ENCODE results near the gene ZSCAN20. TPM values are rescaled to one million over a fixed set of nuclear protein-coding genes. Genes with fewer than 3 reads are reported as not detected.

ZSCAN20 gene
- total RNA-seq, 8 experiments from 2014 or later: 5.0 to 12.2 (median 8.5) TPM

GRCh38 chr1:33455539-33456501 is 16.6 kb upstream of the ZSCAN20 start:
- ATAC-seq (replicated peaks in 6 of 8): peak; percentile 85 to 97 (median 95)
- Histone ChIP-seq H3K4me3 (no peak overlapping the region), H3K4me1 (replicated peaks in 1 of 2) (peaks cover 0 to 4% of the 10 kb centered on the region in 2 donors), H3K27ac (no peak overlapping the region)
- 11 to 60% (median 57%) methylated on average over 1 to 8 of the region's 8 CpGs; no CpG with 5 or more reads in 1 of the 10 experiments for WGBS, 10 experiments
- in situ Hi-C loops (cut with MboI; ENCODE audit: low pct_unique_long_range_greater_than_20kb in 2 of 9, low sequenced_read_pairs in 9 of 9, unreplicated experiment in 9 of 9): loop anchor here in 5 of 9 experiments (25.0 kb wide), 4 partner anchors 169 to 1044 kb away; partner anchors contain the start of gene AZIN2 (in 1 of the 5)

DNA sequence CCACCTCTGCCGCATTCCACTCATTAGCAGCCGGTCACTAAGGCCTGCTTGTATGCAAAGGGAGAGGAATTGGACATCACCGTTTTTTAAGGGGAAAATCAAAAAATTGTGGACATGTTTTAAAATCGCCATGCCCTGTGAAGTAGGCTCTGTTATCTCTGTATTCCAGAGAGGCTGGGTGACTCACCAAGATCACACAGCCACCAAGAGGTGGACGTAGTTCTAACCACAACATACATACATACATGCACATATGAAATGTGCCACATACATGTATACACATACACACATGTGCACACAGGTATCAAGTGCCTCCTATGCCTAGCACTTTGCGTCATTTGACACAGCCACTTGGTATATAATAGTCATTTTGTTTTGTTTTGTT is 16.0 kb upstream of the ZSCAN20 start:
- 0 to 100% (median 92%) methylated on average over 1 to 6 of the region's 6 CpGs; no CpG with 5 or more reads in 2 of the 10 experiments for WGBS, 10 experiments
- Histone ChIP-seq H3K27ac (no peak overlapping the region), H3K4me1 (replicated peaks in 1 of 2) (peaks cover 0 to 4% of the 10 kb centered on the region in 2 donors), H3K4me3 (no peak overlapping the region)
- in situ Hi-C loops (cut with MboI; ENCODE audit: low pct_unique_long_range_greater_than_20kb in 2 of 9, low sequenced_read_pairs in 9 of 9, unreplicated experiment in 9 of 9): loop anchor here in 5 of 9 experiments (25.0 kb wide), 4 partner anchors 169 to 1044 kb away; partner anchors contain the start of gene AZIN2 (in 1 of the 5)
- no peak for ATAC-seq (replicated peaks in 6 of 8)

- no peak overlapping the region for H3K4me3 ChIP-seq
- WGBS, 10 experiments: 14 to 94% (median 84%) methylated on average over 2 to 4 of the region's 4 CpGs; no CpG with 5 or more reads in 2 of the 10 experiments
- H3K27ac ChIP-seq: no peak overlapping the region
- ATAC-seq (replicated peaks in 6 of 8): no peak
- H3K4me1 ChIP-seq (replicated peaks in 1 of 2): no peaks in the 10 kb centered on the region
- in situ Hi-C loops (cut with MboI; ENCODE audit: low pct_unique_long_range_greater_than_20kb in 2 of 9, low sequenced_read_pairs in 9 of 9, unreplicated experiment in 9 of 9): loop anchor here in 5 of 9 experiments (25.0 kb wide), 4 partner anchors 172 to 1047 kb away; partner anchors contain the start of gene AZIN2 (in 1 of the 5)
Measured at GRCh38 chr1:33459691-33460090, 12.8 kb upstream of the ZSCAN20 start.

- WGBS, 10 experiments: 15 to 100% (median 89%) methylated on average over 1 to 3 of the region's 3 CpGs; no CpG with 5 or more reads in 1 of the 10 experiments
Measured at GRCh38 chr1:33460144-33460543, 12.3 kb upstream of the ZSCAN20 start.

GRCh38 chr1:33460947-33461629 is 11.4 kb upstream of the ZSCAN20 start:
- in situ Hi-C loops (cut with MboI; ENCODE audit: low pct_unique_long_range_greater_than_20kb in 2 of 9, low sequenced_read_pairs in 9 of 9, unreplicated experiment in 9 of 9): loop anchor here in 5 of 9 experiments (25.0 kb wide), 4 partner anchors 174 to 1049 kb away; partner anchors contain the start of gene AZIN2 (in 1 of the 5)
- Histone ChIP-seq H3K4me3 (no peak overlapping the region), H3K27ac (no peak overlapping the region), H3K4me1 (replicated peaks in 1 of 2) (no peaks in the 10 kb centered on the region)
- no peak for ATAC-seq (replicated peaks in 6 of 8)
- WGBS, 10 experiments: 67 to 100% (median 90%) methylated on average over 1 to 3 of the region's 4 CpGs; no CpG with 5 or more reads in 1 of the 10 experiments

More at GRCh38 chr1:33460144-33460543, 12.3 kb upstream of the ZSCAN20 start:
- Histone ChIP-seq H3K4me1 (replicated peaks in 1 of 2) (no peaks in the 10 kb centered on the region), H3K27ac (no peak overlapping the region), H3K4me3 (no peak overlapping the region)
- ATAC-seq (replicated peaks in 6 of 8): no peak
- in situ Hi-C loops (cut with MboI; ENCODE audit: low pct_unique_long_range_greater_than_20kb in 2 of 9, low sequenced_read_pairs in 9 of 9, unreplicated experiment in 9 of 9): loop anchor here in 5 of 9 experiments (25.0 kb wide), 4 partner anchors 173 to 1048 kb away; partner anchors contain the start of gene AZIN2 (in 1 of the 5)

GRCh38 chr1:33462405-33463164 is 9.9 kb upstream of the ZSCAN20 start:
- Histone ChIP-seq H3K27ac (no peak overlapping the region), H3K4me3 (no peak overlapping the region), H3K4me1 (replicated peaks in 1 of 2) (no peaks in the 10 kb centered on the region)
- WGBS, 10 experiments: 60 to 100% (median 87%) methylated on average over 1 to 4 of the region's 8 CpGs; no CpG with 5 or more reads in 2 of the 10 experiments
- ATAC-seq (replicated peaks in 6 of 8): peak in 2 of 8 experiments; percentile 42 to 70
- in situ Hi-C loops (cut with MboI; ENCODE audit: low pct_unique_long_range_greater_than_20kb in 2 of 9, low sequenced_read_pairs in 9 of 9, unreplicated experiment in 9 of 9): loop anchor here in 5 of 9 experiments (25.0 kb wide), 4 partner anchors 175 to 1050 kb away; partner anchors contain the start of gene AZIN2 (in 1 of the 5)

GRCh38 chr1:33464552-33464951 is 7.9 kb upstream of the ZSCAN20 start:
- 71 to 100% (median 95%) methylated on average over 1 to 3 of the region's 3 CpGs; no CpG with 5 or more reads in 2 of the 10 experiments for WGBS, 10 experiments
- Histone ChIP-seq H3K4me3 (no peak overlapping the region), H3K27ac (no peak overlapping the region), H3K4me1 (replicated peaks in 1 of 2) (no peaks in the 10 kb centered on the region)
- ATAC-seq (replicated peaks in 6 of 8): no peak
- in situ Hi-C loops (cut with MboI; ENCODE audit: low pct_unique_long_range_greater_than_20kb in 2 of 9, low sequenced_read_pairs in 9 of 9, unreplicated experiment in 9 of 9): loop anchor here in 5 of 9 experiments (25.0 kb wide), 4 partner anchors 177 to 1052 kb away; partner anchors contain the start of gene AZIN2 (in 1 of the 5)

DNA sequence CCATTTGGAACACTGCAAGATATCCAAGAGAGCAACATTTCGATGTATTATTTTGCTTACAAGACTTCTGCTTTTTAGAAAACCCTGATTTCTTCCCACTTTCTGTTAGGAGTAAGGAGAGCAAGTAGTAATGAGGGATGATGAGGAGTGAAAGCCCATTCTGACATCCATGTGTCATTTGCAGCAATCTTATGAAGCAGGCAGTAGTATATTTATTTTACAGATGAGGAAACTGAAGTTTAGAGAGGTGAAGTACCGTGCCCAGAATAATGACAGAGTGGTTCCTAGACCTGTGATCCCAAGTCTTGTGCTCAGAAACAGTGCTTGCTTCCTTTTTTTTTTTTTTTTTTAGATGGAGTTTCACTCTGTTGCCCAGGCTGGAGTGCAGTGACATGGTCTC is 7.1 kb upstream of the ZSCAN20 start:
- Histone ChIP-seq H3K4me3 (no peak overlapping the region), H3K27ac (no peak overlapping the region), H3K4me1 (replicated peaks in 1 of 2) (peaks cover 3% of the 10 kb centered on the region in 2 donors)
- in situ Hi-C loops (cut with MboI; ENCODE audit: low pct_unique_long_range_greater_than_20kb in 2 of 9, low sequenced_read_pairs in 9 of 9, unreplicated experiment in 9 of 9): loop anchor here in 5 of 9 experiments (25.0 kb wide), 4 partner anchors 178 to 1053 kb away; partner anchors contain the start of gene AZIN2 (in 1 of the 5)
- ATAC-seq (replicated peaks in 6 of 8): no peak
- WGBS, 10 experiments: 71 to 100% (median 88%) methylated on average over 1 to 2 of the region's 2 CpGs; no CpG with 5 or more reads in 1 of the 10 experiments

GRCh38 chr1:33466159-33466558 is 6.3 kb upstream of the ZSCAN20 start:
- Histone ChIP-seq H3K4me1 (replicated peaks in 1 of 2) (peaks cover 6 to 8% of the 10 kb centered on the region in 2 donors), H3K27ac (no peak overlapping the region), H3K4me3 (no peak overlapping the region)
- WGBS, 10 experiments: 0 to 97% (median 75%) methylated on average over 2 to 6 of the region's 6 CpGs; no CpG with 5 or more reads in 3 of the 10 experiments
- in situ Hi-C loops (cut with MboI; ENCODE audit: low pct_unique_long_range_greater_than_20kb in 2 of 9, low sequenced_read_pairs in 9 of 9, unreplicated experiment in 9 of 9): loop anchor here in 5 of 9 experiments (25.0 kb wide), 4 partner anchors 179 to 1054 kb away; partner anchors contain the start of gene AZIN2 (in 1 of the 5)
- ATAC-seq (replicated peaks in 6 of 8): no peak

- in situ Hi-C loops (cut with MboI; ENCODE audit: low pct_unique_long_range_greater_than_20kb in 2 of 9, low sequenced_read_pairs in 9 of 9, unreplicated experiment in 9 of 9): loop anchor here in 5 of 9 experiments (25.0 kb wide), 4 partner anchors 181 to 1056 kb away; partner anchors contain the start of gene AZIN2 (in 1 of the 5)
- Histone ChIP-seq H3K4me1 (replicated peaks in 1 of 2) (peaks cover 11 to 14% of the 10 kb centered on the region in 2 donors), H3K4me3 (no peak overlapping the region), H3K27ac (no peak overlapping the region)
- ATAC-seq (replicated peaks in 6 of 8): no peak
- 29 to 97% (median 75%) methylated on average over 1 to 3 of the region's 4 CpGs; no CpG with 5 or more reads in 4 of the 10 experiments for WGBS, 10 experiments
Measured at GRCh38 chr1:33468011-33468410, 4.4 kb upstream of the ZSCAN20 start.

GRCh38 chr1:33468531-33468930 is 3.9 kb upstream of the ZSCAN20 start:
- ATAC-seq (replicated peaks in 6 of 8): no peak
- in situ Hi-C loops (cut with MboI; ENCODE audit: low pct_unique_long_range_greater_than_20kb in 2 of 9, low sequenced_read_pairs in 9 of 9, unreplicated experiment in 9 of 9): loop anchor here in 5 of 9 experiments (25.0 kb wide), 4 partner anchors 181 to 1056 kb away; partner anchors contain the start of gene AZIN2 (in 1 of the 5)
- no peak overlapping the region for H3K27ac ChIP-seq
- WGBS, 10 experiments: 88 to 90% (median 90%) methylated on average over 2 to 3 of the region's 4 CpGs; no CpG with 5 or more reads in 6 of the 10 experiments
- no peak overlapping the region for H3K4me3 ChIP-seq
- peaks cover 16 to 19% of the 10 kb centered on the region in 2 donors for H3K4me1 ChIP-seq (replicated peaks in 1 of 2)

Data from motor neuron (in vitro differentiated cells).